ENCODE results near the gene NME3.
"Not testable (repeated sequence)": the region's sequence is repeated elsewhere in the genome, so short reads cannot be mapped to it uniquely, and the experiment has no call there.

Gene NME3

DNA sequence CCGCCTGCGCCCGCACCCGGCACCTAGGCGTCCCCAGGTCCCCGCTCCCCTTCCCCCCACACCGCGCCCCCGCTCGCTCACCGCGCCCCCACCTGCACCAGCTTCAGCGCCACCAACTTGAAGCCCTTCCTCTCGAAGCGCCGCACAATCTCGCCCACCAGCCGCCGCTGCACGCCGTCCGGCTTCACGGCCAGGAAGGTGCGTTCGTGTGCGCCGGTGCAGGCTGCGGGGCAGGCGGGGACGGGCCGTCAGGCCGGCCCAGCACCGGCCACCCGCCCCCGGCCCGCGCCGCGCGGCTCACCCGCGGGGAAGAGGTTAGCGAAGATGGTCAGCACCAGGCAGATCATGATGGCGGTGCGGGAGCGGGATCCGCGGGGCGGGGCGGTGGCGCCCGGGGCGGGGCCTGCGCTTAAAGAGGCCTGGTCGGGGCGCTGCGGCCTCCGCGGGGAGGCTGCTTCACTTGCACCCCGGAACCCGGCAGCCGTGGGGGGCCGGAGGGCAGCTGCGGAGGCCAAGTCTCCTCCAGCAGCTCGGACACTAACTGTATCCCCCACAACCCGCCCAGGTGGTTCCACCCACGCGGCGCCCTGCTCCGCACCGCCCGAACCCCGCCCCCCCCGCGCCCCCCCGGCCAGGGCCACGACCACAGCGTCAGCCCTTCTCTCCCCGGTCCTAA, at the start of gene NME3:
Gene NME3, minus strand, starts transcription at position 356 of the 676 bp plus-strand sequence. Its CDS starts 9 bp downstream, at position 347.
- DNase-seq (ENCODE audit: low read depth) = peak; percentile 56

- DNase-seq (ENCODE audit: low read depth) = no peak
Measured at GRCh38 chr16:1820946-1821290, 49.6 kb upstream of the NME3 start.

DNA sequence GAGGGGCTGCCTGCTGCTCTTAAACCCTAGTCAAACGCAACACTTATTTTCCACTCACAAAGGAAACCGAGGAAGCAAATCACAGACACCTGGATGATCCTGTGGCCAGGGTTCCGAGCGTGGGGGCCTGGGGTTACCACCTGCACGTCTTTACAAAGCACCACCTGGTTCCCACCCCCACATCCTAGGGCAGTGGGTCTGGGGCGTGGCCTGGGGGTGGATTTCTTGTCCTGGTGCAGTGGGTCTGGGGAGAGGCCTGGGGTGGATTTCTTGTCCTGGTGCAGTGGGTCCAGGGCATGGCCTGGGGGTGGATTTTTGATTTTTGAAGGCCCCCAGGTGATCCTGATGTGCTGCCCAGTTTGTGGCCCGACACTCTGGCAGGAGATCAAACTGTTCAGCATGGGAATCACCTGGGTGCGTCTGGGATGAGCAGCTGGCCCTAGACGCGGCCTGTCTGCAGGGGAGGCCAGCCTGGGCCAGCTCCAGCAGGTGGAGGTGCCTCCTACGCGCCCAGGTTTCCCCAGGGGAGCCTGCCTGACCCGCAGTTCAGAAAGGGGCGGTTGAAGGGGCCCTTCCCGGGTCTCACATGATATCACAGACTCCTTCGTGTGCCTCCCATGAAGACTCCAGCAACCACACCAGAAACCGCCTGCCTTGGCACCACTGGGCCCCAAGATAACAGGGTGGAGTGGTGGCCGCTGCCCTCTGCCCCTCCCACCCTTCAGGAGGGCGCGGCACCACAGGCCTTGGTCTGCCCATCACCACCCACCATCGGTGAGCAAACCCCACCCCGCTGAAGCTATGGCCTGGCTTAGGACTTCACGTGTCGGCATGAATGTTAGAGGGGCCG, 49.0 kb upstream of the NME3 start:
- no peak for DNase-seq (ENCODE audit: low read depth)

DNA sequence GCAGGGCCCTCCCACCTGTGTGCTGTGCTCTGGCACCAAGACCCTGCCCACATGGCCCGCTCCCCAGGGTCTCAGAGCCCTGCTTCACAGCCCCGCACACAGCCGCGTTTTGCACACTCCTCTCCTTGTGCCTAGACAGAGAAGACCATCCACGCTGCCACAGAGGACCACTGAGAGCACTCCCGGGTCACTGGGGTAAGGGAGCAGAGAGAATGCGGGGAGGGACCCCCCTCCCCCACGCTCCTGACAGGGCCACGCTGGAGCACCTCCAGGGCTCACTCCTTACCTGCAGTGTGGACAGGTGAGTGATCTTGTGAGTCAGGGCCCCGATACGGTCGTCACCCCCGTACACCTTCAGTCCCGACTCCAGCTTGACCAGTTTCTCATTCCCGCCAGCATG, 48.3 kb upstream of the NME3 start:
- no peak for DNase-seq (ENCODE audit: low read depth)

- no peak for DNase-seq (ENCODE audit: low read depth)
Measured at GRCh38 chr16:1818873-1819525, 47.7 kb upstream of the NME3 start.

DNA sequence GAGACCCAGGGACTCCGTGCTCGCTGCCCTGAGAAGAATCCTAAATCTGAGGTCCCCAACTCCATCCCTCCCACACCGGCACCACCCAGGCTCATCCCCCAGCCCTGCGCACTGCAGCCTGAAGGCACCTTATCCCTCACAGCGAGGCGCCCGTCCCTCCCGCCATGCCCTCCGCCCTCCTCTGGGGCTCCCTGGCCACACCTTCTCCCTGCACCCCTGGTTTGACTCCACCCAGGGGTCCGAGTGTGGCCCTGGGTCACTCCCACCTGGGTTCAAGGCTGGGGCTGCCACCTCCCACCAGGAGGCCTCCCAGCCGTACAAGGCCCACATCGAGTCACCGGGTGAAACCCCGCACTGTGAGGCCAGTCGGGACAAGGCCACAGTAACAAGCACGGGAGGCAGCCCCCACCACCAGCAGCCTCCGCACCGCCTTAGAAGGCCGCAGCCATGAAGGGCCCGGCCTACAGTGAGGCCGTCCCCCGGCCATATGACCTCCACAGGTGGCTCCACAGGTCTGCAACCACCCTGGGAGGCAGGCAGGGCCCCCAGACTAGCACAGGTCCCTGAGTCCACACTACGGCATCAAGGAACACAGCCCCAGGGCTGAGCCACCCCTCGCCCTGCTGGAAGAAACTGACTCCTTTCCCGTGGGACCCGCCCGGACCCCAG, 47.0 kb upstream of the NME3 start:
- DNase-seq (ENCODE audit: low read depth) = no peak

DNA sequence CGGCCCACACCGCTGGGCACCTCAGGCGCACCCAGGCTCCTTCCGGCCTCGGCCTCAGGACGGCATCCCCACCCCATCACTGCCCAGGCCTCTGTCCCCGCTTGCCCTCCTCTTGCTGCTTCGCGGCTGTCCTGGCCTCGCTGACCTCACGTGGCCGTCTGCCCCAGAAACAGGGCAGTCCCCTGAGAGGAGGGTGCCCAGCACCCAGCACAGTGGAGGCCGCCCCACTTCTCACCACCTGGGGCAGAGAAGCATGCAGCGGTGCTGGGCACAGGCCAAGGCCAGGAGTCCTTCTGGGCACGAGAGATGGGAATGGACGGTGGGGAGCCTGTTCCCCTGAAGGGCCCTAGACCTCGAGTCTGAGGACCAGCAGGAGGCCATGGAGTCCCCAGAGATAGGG, 46.4 kb upstream of the NME3 start:
- DNase-seq (ENCODE audit: low read depth) = no peak

GRCh38 chr16:1817276-1817589, 45.9 kb upstream of the NME3 start:
- DNase-seq (ENCODE audit: low read depth) = no peak

DNA sequence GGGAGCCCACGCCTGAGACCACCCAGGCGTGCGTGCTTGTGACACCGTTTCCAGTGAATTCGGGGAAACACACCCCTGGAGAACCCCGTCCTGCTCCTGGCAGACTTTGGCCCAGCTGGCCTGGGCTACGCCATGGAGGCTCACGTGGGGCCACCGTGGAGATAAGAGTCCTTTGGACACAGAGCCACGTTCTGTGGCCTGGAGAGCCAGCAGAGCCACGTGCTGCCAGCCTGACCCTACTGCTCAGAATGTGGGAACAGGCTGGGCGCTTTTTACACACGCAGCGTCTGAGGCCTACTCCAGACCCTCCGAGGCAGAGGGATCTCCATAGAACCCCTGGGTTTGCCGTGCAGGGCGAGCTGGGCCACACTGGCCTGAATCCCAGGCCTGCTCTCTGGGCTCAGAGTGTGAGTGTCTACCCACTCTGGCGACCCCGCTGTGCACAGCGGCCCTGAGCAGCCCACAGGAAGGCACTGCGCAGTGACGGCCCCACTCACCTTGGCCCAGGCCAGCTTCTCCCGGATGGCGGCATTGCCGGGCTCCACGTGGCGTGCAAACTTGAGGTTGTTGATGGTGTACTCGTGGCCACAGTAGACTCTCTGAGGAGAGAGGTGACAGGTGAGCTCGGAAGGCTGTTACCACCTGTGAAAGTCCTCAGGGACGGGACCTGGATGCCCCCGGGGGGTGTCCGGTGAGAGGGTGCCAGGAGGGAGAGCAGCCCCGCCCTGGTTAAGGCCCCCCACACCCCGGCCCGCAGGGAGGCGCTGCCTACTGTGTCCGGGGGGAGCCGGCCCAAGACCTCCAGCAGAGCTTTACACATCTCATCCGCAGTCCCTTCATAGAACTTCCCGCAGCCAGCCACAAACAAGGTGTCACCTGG, 45.3 kb upstream of the NME3 start:
- DNase-seq (ENCODE audit: low read depth) = no peak

DNA sequence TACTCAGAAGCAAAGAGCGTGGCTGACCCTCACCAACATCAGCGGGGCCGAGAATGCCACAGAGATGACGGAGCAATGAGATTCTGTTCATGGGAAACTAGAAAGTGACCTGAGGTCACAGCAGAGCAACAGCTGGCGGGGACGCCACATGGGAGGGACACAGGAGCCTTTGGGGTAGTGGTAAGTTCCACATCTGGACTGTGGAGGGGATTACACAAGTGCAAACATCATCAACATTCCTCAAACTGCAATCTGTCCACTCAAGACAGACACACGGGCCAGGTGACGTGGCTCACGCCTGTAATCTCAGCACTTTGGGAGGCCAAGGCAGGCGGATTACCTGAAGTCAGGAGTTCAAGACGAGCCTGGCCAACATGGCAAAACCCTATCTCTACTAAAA, 44.1 kb upstream of the NME3 start:
- no peak for DNase-seq (ENCODE audit: low read depth)

- peak; percentile 11 for DNase-seq (ENCODE audit: low read depth)
Measured at GRCh38 chr16:1812732-1813163, 41.4 kb upstream of the NME3 start.

DNA sequence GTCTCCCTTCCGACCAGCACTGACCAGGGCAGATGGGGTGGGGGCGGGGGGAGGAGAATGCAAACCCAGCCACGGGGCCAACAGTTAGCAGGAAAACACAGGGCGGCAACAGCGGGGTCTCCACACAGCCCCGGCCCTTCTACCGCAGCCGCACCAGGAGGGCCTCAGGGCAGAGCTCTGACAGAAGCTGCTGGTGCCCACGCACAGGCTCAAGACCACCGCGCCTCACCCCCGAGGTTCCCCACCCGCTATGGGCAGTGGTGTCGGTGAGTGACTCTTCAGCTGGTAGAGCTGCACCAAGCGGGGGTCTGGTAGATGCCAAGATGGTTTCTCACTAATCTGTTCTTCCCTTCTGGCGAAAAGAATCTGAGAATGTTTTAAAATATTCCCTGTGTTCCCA, 39.2 kb upstream of the NME3 start:
- DNase-seq (ENCODE audit: low read depth) = no peak

GRCh38 chr16:1810106-1810505, 38.8 kb upstream of the NME3 start:
- no peak for DNase-seq (ENCODE audit: low read depth)

- DNase-seq (ENCODE audit: low read depth) = no peak
Measured at GRCh38 chr16:1809281-1809801, 38.0 kb upstream of the NME3 start.

- no peak for DNase-seq (ENCODE audit: low read depth)
Measured at GRCh38 chr16:1808691-1809090, 37.3 kb upstream of the NME3 start.

DNA sequence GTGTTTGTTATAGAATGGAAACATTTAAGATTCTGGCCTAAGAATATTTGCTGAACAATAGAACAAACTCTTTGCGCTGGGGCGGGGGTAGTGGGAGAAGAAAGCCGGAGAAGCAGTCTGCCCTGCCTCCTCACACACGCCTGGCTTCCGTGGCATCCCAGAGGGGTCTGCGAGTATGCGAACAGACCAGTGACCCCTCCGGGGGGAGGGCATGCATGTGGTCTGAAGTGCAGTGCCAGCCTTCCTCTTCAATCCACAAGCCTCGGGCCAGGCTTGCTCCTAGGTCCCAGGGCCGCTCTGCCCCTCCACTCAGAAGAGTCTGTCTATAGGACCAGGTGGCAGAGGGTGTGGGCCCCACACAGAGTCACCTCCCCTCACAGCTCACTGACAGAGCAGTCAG, 36.3 kb upstream of the NME3 start:
- no peak for DNase-seq (ENCODE audit: low read depth)

DNA sequence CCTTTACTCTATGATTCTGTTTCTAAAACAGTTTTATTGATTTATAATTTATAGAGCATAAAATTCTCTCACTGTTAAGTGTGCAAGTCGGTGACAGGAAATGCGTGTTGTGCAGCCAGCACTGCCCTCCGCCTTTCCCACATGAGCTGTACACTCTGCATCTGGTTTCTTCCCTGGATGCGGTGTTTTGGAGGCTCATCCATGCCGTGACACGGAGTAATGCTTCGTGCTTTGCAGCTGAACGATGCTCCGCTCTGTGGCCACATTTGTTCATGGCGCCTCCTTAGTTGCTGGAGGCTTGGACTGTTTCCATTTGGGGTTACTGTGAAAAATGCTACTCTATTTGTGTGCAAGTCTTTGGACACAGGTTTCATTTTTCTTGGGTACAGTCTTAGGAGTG, 29.4 kb upstream of the NME3 start:
- no peak for DNase-seq (ENCODE audit: low read depth)

DNA sequence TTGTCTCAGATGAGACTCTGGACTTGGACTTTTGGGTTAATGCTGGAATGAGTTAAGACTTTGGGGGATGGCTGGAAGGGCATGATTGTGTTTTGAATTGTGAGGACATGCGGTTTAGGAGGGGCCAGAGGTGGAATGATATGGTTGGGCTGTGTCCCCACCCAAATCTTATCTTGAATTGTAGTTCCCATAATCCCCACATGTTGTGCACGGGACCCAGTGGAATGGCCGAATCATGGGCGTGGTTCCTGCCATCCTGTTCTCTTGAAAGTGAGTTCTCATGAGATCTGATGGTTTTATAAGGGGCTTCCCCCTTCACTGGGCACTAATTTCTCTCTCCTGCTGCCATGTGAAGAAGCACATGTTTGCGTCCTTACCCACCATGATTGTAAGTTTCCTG, 27.9 kb upstream of the NME3 start:
- DNase-seq (ENCODE audit: low read depth) = not testable (repeated sequence)

GRCh38 chr16:1794908-1795666, 23.7 kb upstream of the NME3 start:
- DNase-seq (ENCODE audit: low read depth) = no peak

GRCh38 chr16:1794221-1794871, 23.0 kb upstream of the NME3 start:
- DNase-seq (ENCODE audit: low read depth) = no peak

Data from activated gamma-delta T cell treated with anti-CD3 and anti-CD28 coated beads, Interleukin-2, amount 50 U/mL, for 16 hours (primary cell).